GM23338 (cell line): ENCODE measurements around the gene ZNF879. TPM values are rescaled to one million over a fixed set of nuclear protein-coding genes. Genes with fewer than 3 reads are reported as not detected.

ENCODE experiments used
- ATAC-seq: fragments of 200-7000 bp; cut with Tn5 transposase; 3 replicates; pipeline ENCODE4 v1.9.1; 2020
- DNase-seq: peaks from one replicate; pipeline ENCODE4 v3.0.0-alpha.2; 2015; ENCODE audit warnings: low spot score
- H2AFZ ChIP-seq: fragments of 200-600 bp; sonication (generic); 2 replicates; pipeline ENCODE4 v1.8.0; 2016; ENCODE audit warnings: antibody characterized with exemption, mild to moderate bottlenecking, moderate library complexity
- H3F3A ChIP-seq: fragments of 200-600 bp; sonication (generic); replicated peaks from 2 replicates; pipeline ENCODE4 v1.8.0; 2017; ENCODE audit warnings: antibody characterized with exemption, mixed run types, low read depth
- H3K27ac ChIP-seq: fragments of 200-600 bp; sonication (generic); 2 replicates; pipeline ENCODE4 v1.6.1; 2016; ENCODE audit warnings: low read depth
- H3K27me3 ChIP-seq: fragments of 200-600 bp; sonication (generic); 2 replicates; pipeline ENCODE4 v1.8.0; 2016; ENCODE audit warnings: mild to moderate bottlenecking, mixed run types, moderate library complexity; ENCODE audit not compliant: insufficient read depth
- H3K36me3 ChIP-seq: fragments of 200-600 bp; sonication (generic); 2 replicates; pipeline ENCODE4 v1.8.0; 2016; ENCODE audit warnings: mild to moderate bottlenecking; ENCODE audit not compliant: insufficient read depth
- H3K4me1 ChIP-seq: fragments of 200-600 bp; sonication (generic); 2 replicates; pipeline ENCODE4 v1.8.0; 2016; ENCODE audit warnings: mild to moderate bottlenecking, moderate library complexity; ENCODE audit not compliant: insufficient read depth
- H3K4me2 ChIP-seq: fragments of 200-600 bp; sonication (generic); 2 replicates; pipeline ENCODE4 v1.7.1; 2017; ENCODE audit warnings: mixed run types
- H3K4me3 ChIP-seq: fragments of 200-600 bp; sonication (generic); 2 replicates; pipeline ENCODE4 v1.6.1; 2016; ENCODE audit warnings: mixed run types
- H3K79me2 ChIP-seq: fragments of 200-600 bp; sonication (generic); replicated peaks from 2 replicates; pipeline ENCODE4 v1.8.0; 2017; ENCODE audit warnings: mild to moderate bottlenecking; ENCODE audit not compliant: insufficient read depth
- H3K9me2 ChIP-seq: fragments of 200-600 bp; sonication (generic); 2 replicates; pipeline ENCODE4 v1.8.0; 2017; ENCODE audit not compliant: insufficient read depth
- H4K20me1 ChIP-seq: fragments of 200-600 bp; sonication (generic); replicated peaks from 2 replicates; pipeline ENCODE4 v1.8.0; 2017; ENCODE audit warnings: mild to moderate bottlenecking; ENCODE audit not compliant: insufficient read depth
- H3K27ac Mint-ChIP-seq: 2 replicates; pipeline ENCODE4 v1.8.0; 2020; ENCODE audit warnings: inconsistent platforms, mild to moderate bottlenecking, moderate library complexity, mixed read lengths
- H3K27me3 Mint-ChIP-seq: 3 replicates; pipeline ENCODE4 v1.8.0; 2022; ENCODE audit warnings: low read depth, mild to moderate bottlenecking, moderate library complexity, mixed read lengths, inconsistent platforms; ENCODE audit not compliant: insufficient read depth, poor library complexity
- H3K36me3 Mint-ChIP-seq: 3 replicates; pipeline ENCODE4 v1.8.0; 2021; ENCODE audit warnings: low read depth, mild to moderate bottlenecking, inconsistent platforms, moderate library complexity, mixed read lengths
- H3K4me1 Mint-ChIP-seq: 3 replicates; pipeline ENCODE4 v1.8.0; 2020; ENCODE audit warnings: mild to moderate bottlenecking, inconsistent platforms, mixed read lengths
- H3K4me3 Mint-ChIP-seq: 3 replicates; pipeline ENCODE4 v1.8.0; 2021; ENCODE audit warnings: moderate library complexity, mild to moderate bottlenecking, inconsistent platforms, mixed read lengths
- H3K9me3 Mint-ChIP-seq: 3 replicates; pipeline ENCODE4 v1.8.0; 2020; ENCODE audit warnings: moderate library complexity, mild to moderate bottlenecking, inconsistent platforms, mixed read lengths
- CREB1 ChIP-seq: fragments of 250-450 bp; sonication (Bioruptor Pico); IDR thresholded peaks from 2 replicates; pipeline ENCODE4 v1.5.0; 2020; ENCODE audit warnings: low read depth, mild to moderate bottlenecking, moderate library complexity
- EZH2 ChIP-seq: fragments of 200-600 bp; sonication (generic); IDR thresholded peaks from one replicate; pipeline ENCODE4 v1.8.0; 2017; ENCODE audit warnings: antibody characterized with exemption, mild to moderate bottlenecking, low read depth; ENCODE audit not compliant: unreplicated experiment
- JUNB ChIP-seq: IDR thresholded peaks from one replicate; pipeline ENCODE4 v1.6.1; 2016; ENCODE audit warnings: antibody characterized with exemption; ENCODE audit not compliant: unreplicated experiment
- NANOG ChIP-seq: IDR thresholded peaks from 2 replicates; pipeline ENCODE4 v1.6.1; 2016; ENCODE audit warnings: antibody characterized with exemption, borderline replicate concordance
- POLR2AphosphoS5 ChIP-seq: IDR thresholded peaks from 2 replicates; pipeline ENCODE4 v1.6.1; 2016; ENCODE audit warnings: antibody characterized with exemption, low read depth
- STAT1 ChIP-seq: IDR thresholded peaks from one replicate; pipeline ENCODE4 v1.6.1; 2016; ENCODE audit warnings: antibody characterized with exemption; ENCODE audit not compliant: unreplicated experiment
- ZNF331 ChIP-seq: fragments of 250-450 bp; sonication (Bioruptor Pico); IDR thresholded peaks from 2 replicates; pipeline ENCODE4 v1.5.0; 2020; ENCODE audit warnings: low read depth, mild to moderate bottlenecking, moderate library complexity
- polyA plus RNA-seq: library from polyadenylated mRNA; unstranded; fragments of >200 nt; fragmentation: Nextera tagmentation; extraction: Ambion mirVana; gene quantifications from 2 replicates; pipeline ENCODE4 v1.2.1, GENCODE V29; 2016
- total RNA-seq: library from RNA; depleted of rRNA; stranded (reverse); fragments of >200 nt; shearing (Covaris generic); gene quantifications from 2 replicates; pipeline ENCODE4 v1.2.3, GENCODE V29; 2014
- TF ChIP-seq, protein P1 (sequence below): IDR thresholded peaks from 2 replicates; pipeline ENCODE4 v1.6.1; 2016; ENCODE audit warnings: antibody characterized with exemption
- TF ChIP-seq, protein P2 (sequence below), 2 experiments: fragments of 200-600 bp in 1 of 2; sonication (generic) in 1 of 2; conservative IDR thresholded peaks; 2 replicates each; pipeline versions ENCODE4 v1.5.1 to v1.6.1; 2016 to 2017; ENCODE audit warnings: antibody characterized with exemption in 2 of 2, low read depth in 2 of 2, mild to moderate bottlenecking in 2 of 2, moderate library complexity in 1 of 2
- TF ChIP-seq, protein P3 (sequence below): IDR thresholded peaks from one replicate; pipeline ENCODE4 v1.6.1; 2018; ENCODE audit warnings: antibody characterized with exemption; ENCODE audit not compliant: unreplicated experiment

ZNF879 gene
- total and polyA plus RNA-seq, 2 experiments from 2014 or later, result 3.5 to 3.9 TPM

DNA sequence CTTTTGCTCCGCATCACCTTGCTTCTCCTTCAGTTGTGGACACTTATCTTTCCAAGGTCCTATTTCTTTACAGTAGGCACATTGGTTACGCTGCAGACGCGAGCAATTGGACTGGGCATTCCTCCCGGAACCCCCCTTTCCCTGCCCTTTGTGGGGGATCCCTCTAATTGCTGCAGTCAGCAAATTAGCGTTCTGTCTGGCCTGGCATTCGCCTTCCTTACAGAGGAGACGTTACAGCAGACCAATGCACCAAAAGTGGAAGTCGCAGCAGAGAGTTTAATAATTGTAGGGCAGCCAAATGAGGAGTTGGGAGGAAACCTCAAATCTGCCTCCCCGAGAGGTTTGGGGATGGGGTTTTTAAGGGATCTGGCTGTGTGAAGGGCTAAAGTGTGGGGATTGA, 31.3 kb downstream of the ZNF879 start:
- no peaks in the 10 kb centered on the region; the same call in 2 of the 3 replicates for H3K4me1 Mint-ChIP-seq
- H3K4me3 Mint-ChIP-seq, result no peak overlapping the region
- Histone ChIP-seq H3K4me1 (no peaks in the 10 kb centered on the region), H3K79me2 (no peaks in the 10 kb centered on the region), H3K9me2 (peaks cover 3% of the 10 kb centered on the region; the same call in 1 of the 2 replicates), H4K20me1 (no peaks in the 10 kb centered on the region), H3K27ac (no peak overlapping the region), H3K36me3 (no peaks in the 10 kb centered on the region), H3K4me3 (no peak overlapping the region), H3K27me3 (0 out of 2 replicates have a peak, but pooled peaks cover 7% of the 10 kb centered on the region), H2AFZ (no peak overlapping the region), H3F3A (no peaks in the 10 kb centered on the region), H3K4me2 (no peak overlapping the region)
- H3K27me3 Mint-ChIP-seq, result peaks cover 3% of the 10 kb centered on the region
- TF ChIP-seq POLR2AphosphoS5 (no peak), EZH2 (no peak), JUNB (no peak), ZNF331 (no peak), CREB1 (CRISPR knock-in tag) (no peak), NANOG (no peak), STAT1 (no peak)
- TF ChIP-seq, protein P1, sequence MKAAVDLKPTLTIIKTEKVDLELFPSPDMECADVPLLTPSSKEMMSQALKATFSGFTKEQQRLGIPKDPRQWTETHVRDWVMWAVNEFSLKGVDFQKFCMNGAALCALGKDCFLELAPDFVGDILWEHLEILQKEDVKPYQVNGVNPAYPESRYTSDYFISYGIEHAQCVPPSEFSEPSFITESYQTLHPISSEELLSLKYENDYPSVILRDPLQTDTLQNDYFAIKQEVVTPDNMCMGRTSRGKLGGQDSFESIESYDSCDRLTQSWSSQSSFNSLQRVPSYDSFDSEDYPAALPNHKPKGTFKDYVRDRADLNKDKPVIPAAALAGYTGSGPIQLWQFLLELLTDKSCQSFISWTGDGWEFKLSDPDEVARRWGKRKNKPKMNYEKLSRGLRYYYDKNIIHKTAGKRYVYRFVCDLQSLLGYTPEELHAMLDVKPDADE, result no peak
- TF ChIP-seq, protein P2, sequence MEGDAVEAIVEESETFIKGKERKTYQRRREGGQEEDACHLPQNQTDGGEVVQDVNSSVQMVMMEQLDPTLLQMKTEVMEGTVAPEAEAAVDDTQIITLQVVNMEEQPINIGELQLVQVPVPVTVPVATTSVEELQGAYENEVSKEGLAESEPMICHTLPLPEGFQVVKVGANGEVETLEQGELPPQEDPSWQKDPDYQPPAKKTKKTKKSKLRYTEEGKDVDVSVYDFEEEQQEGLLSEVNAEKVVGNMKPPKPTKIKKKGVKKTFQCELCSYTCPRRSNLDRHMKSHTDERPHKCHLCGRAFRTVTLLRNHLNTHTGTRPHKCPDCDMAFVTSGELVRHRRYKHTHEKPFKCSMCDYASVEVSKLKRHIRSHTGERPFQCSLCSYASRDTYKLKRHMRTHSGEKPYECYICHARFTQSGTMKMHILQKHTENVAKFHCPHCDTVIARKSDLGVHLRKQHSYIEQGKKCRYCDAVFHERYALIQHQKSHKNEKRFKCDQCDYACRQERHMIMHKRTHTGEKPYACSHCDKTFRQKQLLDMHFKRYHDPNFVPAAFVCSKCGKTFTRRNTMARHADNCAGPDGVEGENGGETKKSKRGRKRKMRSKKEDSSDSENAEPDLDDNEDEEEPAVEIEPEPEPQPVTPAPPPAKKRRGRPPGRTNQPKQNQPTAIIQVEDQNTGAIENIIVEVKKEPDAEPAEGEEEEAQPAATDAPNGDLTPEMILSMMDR (conservative IDR thresholded peaks at IDR 0.05; ENCODE audit: low read depth in 2 of 2), result no peak
- TF ChIP-seq, protein P3, sequence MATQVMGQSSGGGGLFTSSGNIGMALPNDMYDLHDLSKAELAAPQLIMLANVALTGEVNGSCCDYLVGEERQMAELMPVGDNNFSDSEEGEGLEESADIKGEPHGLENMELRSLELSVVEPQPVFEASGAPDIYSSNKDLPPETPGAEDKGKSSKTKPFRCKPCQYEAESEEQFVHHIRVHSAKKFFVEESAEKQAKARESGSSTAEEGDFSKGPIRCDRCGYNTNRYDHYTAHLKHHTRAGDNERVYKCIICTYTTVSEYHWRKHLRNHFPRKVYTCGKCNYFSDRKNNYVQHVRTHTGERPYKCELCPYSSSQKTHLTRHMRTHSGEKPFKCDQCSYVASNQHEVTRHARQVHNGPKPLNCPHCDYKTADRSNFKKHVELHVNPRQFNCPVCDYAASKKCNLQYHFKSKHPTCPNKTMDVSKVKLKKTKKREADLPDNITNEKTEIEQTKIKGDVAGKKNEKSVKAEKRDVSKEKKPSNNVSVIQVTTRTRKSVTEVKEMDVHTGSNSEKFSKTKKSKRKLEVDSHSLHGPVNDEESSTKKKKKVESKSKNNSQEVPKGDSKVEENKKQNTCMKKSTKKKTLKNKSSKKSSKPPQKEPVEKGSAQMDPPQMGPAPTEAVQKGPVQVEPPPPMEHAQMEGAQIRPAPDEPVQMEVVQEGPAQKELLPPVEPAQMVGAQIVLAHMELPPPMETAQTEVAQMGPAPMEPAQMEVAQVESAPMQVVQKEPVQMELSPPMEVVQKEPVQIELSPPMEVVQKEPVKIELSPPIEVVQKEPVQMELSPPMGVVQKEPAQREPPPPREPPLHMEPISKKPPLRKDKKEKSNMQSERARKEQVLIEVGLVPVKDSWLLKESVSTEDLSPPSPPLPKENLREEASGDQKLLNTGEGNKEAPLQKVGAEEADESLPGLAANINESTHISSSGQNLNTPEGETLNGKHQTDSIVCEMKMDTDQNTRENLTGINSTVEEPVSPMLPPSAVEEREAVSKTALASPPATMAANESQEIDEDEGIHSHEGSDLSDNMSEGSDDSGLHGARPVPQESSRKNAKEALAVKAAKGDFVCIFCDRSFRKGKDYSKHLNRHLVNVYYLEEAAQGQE, result no peak
- peaks cover 27% of the 10 kb centered on the region for H3K36me3 Mint-ChIP-seq
- H3K9me3 Mint-ChIP-seq, result peaks cover 80% of the 10 kb centered on the region
- DNase-seq (no peak), ATAC-seq (no peak)
- no peak overlapping the region for H3K27ac Mint-ChIP-seq

DNA sequence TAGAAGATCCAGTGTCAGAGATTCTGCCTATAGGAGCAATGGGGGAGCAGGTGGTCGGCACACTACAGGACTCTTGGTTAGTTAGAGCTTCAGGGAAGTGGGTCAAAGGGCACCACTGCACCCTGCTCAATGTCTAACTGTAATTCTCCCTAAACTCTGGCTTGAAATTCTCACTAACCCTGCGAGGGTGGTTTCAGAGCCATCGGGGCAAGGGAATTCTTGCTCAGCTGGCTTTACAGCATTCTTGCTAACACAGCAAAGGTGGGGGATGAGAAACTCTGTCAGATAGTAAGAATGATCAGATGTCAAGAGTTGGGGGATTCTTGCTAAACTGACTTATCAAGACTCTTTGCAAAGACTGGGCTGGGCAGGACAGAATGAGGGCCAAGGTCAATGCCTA, 31.8 kb downstream of the ZNF879 start:
- H3K4me3 ChIP-seq, result no peak overlapping the region
- H3K27me3 Mint-ChIP-seq, result peaks cover 6% of the 10 kb centered on the region
- no peaks in the 10 kb centered on the region for H4K20me1 ChIP-seq
- no peaks in the 10 kb centered on the region for H3K36me3 ChIP-seq
- H3F3A ChIP-seq, result no peaks in the 10 kb centered on the region
- ATAC-seq (no peak), DNase-seq (peak; percentile 15)
- no peaks in the 10 kb centered on the region; the same call in 2 of the 3 replicates for H3K4me1 Mint-ChIP-seq
- no peak overlapping the region for H3K27ac Mint-ChIP-seq
- no peak overlapping the region for H3K27ac ChIP-seq
- H3K79me2 ChIP-seq, result no peaks in the 10 kb centered on the region
- H3K9me3 Mint-ChIP-seq, result peaks cover 78% of the 10 kb centered on the region
- H3K4me3 Mint-ChIP-seq, result no peak overlapping the region
- H3K36me3 Mint-ChIP-seq, result peaks cover 27% of the 10 kb centered on the region
- no peaks in the 10 kb centered on the region for H3K4me1 ChIP-seq
- 0 out of 2 replicates have a peak, but pooled peaks cover 7% of the 10 kb centered on the region for H3K27me3 ChIP-seq
- H2AFZ ChIP-seq, result no peak overlapping the region
- H3K4me2 ChIP-seq, result no peak overlapping the region
- H3K9me2 ChIP-seq, result peaks cover 3% of the 10 kb centered on the region; the same call in 1 of the 2 replicates
- TF ChIP-seq, protein P3, result no peak
